ENCODE results near the gene STAG2.

DNA sequence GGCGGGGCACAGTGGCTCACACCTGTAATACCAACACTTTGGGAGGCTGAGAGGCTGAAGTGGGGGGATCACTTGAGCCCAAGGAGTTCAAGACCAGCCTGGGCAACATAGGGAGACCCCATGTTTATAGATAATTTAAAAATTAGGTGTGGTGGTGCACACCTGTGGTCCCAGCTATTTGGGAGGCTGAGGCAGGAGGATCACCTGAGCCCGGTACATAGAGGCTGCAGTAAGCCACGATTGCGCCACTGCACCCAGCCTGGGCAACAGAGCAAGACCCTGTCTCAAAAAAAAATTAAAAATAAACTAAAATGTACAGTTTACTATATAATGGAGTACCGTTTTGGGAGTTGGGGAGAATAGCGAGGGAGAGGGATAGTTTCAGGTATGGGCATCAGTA lies 4.2 kb downstream of the STAG2 start:
- TF ChIP-seq EZH2 (IDR thresholded peaks at IDR 0.05; ENCODE audit: insufficient read depth, poor library complexity, severe bottlenecking) (no peak), EZH2phosphoT487 (IDR thresholded peaks at IDR 0.05; ENCODE audit: insufficient read depth, low read depth) (no peak)

Measured in GM23248 (cell line).